Suprapubic skin (tissue), 3 donors: Measurements from ENCODE around the gene PCBP3.

ENCODE experiments used
- POLR2A ChIP-seq, 2 donors: fragments of 450-650 bp; IDR thresholded peaks; one replicate each; pipeline ENCODE4 v1.6.1; 2017; ENCODE audit warnings: antibody characterized with exemption in 2 of 2, mild to moderate bottlenecking in 2 of 2, moderate library complexity in 2 of 2
- TF ChIP-seq, protein P1 (sequence below), 2 donors: fragments of 200-600 bp in 1 of 2; fragments of 450-650 bp in 1 of 2; sonication (generic) in 1 of 2; IDR thresholded peaks; one replicate each; pipeline ENCODE4 v1.5.1; 2016 to 2019; ENCODE audit warnings: antibody characterized with exemption in 2 of 2, mild to moderate bottlenecking in 1 of 2, moderate library complexity in 1 of 2

DNA sequence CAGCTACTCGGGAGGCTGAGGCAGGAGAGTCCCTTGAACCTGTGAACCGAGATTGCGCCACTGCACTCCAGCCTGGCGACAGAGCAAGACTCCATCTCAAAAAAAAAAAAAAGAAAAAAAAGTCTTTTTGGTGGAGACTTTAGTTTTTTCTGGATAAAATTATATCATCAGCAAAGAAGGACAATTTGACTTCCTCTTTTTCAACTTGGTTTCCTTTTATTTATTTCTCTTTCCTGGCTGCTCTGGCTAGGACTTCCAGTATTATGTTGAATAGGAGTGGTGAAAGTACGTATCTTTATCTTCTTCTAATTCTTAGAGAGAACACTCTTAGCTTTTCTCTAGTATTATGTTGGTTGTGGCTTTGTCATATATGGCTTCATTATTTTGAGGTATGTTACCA, 130.8 kb downstream of the PCBP3 start:
- TF ChIP-seq, protein P1, sequence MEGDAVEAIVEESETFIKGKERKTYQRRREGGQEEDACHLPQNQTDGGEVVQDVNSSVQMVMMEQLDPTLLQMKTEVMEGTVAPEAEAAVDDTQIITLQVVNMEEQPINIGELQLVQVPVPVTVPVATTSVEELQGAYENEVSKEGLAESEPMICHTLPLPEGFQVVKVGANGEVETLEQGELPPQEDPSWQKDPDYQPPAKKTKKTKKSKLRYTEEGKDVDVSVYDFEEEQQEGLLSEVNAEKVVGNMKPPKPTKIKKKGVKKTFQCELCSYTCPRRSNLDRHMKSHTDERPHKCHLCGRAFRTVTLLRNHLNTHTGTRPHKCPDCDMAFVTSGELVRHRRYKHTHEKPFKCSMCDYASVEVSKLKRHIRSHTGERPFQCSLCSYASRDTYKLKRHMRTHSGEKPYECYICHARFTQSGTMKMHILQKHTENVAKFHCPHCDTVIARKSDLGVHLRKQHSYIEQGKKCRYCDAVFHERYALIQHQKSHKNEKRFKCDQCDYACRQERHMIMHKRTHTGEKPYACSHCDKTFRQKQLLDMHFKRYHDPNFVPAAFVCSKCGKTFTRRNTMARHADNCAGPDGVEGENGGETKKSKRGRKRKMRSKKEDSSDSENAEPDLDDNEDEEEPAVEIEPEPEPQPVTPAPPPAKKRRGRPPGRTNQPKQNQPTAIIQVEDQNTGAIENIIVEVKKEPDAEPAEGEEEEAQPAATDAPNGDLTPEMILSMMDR (IDR thresholded peaks at IDR 0.05), result no peak
- no peak for TF ChIP-seq POLR2A (IDR thresholded peaks at IDR 0.05)
